Glutamatergic neuron (in vitro differentiated cells): ENCODE data around the gene CEP72. TPM values are rescaled to one million over a fixed set of nuclear protein-coding genes. Genes with fewer than 3 reads are reported as not detected.

Source experiments
- DNase-seq: peaks from one replicate; pipeline ENCODE4 v3.0.0; 2022
- H3K27ac Mint-ChIP-seq: one replicate; pipeline ENCODE4 v1.8.0; 2020; ENCODE audit warnings: mild to moderate bottlenecking, mixed read lengths, inconsistent platforms; ENCODE audit not compliant: unreplicated experiment
- H3K27me3 Mint-ChIP-seq: one replicate; pipeline ENCODE4 v1.8.0; 2020; ENCODE audit warnings: mild to moderate bottlenecking, moderate library complexity, mixed read lengths, inconsistent platforms; ENCODE audit not compliant: unreplicated experiment
- H3K36me3 Mint-ChIP-seq: one replicate; pipeline ENCODE4 v1.8.0; 2020; ENCODE audit warnings: mild to moderate bottlenecking, mixed read lengths, inconsistent platforms; ENCODE audit not compliant: unreplicated experiment
- H3K4me1 Mint-ChIP-seq: one replicate; pipeline ENCODE4 v1.8.0; 2020; ENCODE audit warnings: mild to moderate bottlenecking, low read depth, mixed read lengths, inconsistent platforms; ENCODE audit not compliant: unreplicated experiment
- H3K4me3 Mint-ChIP-seq: one replicate; pipeline ENCODE4 v1.8.0; 2020; ENCODE audit warnings: mild to moderate bottlenecking, mixed read lengths, inconsistent platforms; ENCODE audit not compliant: unreplicated experiment
- H3K9me3 Mint-ChIP-seq: one replicate; pipeline ENCODE4 v1.8.0; 2020; ENCODE audit warnings: mild to moderate bottlenecking, moderate library complexity, mixed read lengths, inconsistent platforms; ENCODE audit not compliant: unreplicated experiment
- CTCF ChIP-seq: fragments of 200-600 bp; sonication (generic); IDR thresholded peaks from one replicate; pipeline ENCODE4 v1.5.0; 2021; ENCODE audit not compliant: partially characterized antibody, unreplicated experiment
- total RNA-seq: library from RNA; stranded (reverse); fragmentation: NEBNext Ultra II Directional; extraction: Animal tissue kit (Norgen Biotek cat#: 25700); gene quantifications from one replicate; pipeline ENCODE4 v1.2.1, GENCODE V29; 2021; ENCODE audit not compliant: unreplicated experiment

Gene CEP72
- total RNA-seq, 1 donor from 2014 or later, result 43.9 TPM

GRCh38 chr5:590346-590745, 21.8 kb upstream of the CEP72 start:
- peaks cover 7% of the 10 kb centered on the region for H3K27me3 Mint-ChIP-seq
- H3K4me1 Mint-ChIP-seq, result peaks cover 7% of the 10 kb centered on the region
- H3K4me3 Mint-ChIP-seq, result no peak overlapping the region
- H3K9me3 Mint-ChIP-seq, result peaks cover 6% of the 10 kb centered on the region
- DNase-seq, result no peak
- peaks cover 11% of the 10 kb centered on the region for H3K36me3 Mint-ChIP-seq
- TF ChIP-seq CTCF, result no peak
- no peak overlapping the region for H3K27ac Mint-ChIP-seq

GRCh38 chr5:591746-592145, 20.4 kb upstream of the CEP72 start:
- Mint-ChIP-seq H3K27me3 (peaks cover 7% of the 10 kb centered on the region), H3K27ac (no peak overlapping the region), H3K36me3 (peaks cover 11% of the 10 kb centered on the region), H3K4me3 (no peak overlapping the region), H3K9me3 (peaks cover 6% of the 10 kb centered on the region), H3K4me1 (peaks cover 7% of the 10 kb centered on the region)
- no peak for DNase-seq
- TF ChIP-seq CTCF, result no peak

DNA sequence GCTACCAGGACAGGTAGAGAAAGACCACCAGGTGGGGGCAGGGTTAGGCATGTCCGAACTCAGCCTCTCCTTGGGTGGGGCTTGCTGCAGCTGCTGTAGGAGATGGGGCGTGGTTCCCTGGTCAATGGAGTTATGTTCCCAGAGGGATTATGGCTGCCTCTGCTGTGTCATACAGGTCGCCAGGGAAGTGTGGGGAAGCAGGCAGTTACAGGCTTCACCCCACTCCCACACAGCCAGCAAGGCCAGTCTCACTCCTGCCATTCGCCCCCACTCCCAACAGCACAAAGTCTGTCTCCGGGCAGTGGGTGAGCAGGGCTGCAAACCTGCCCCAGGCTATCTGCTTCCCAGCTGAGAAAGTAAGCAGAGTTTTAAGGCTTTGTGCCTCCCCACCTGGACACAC, 20.0 kb upstream of the CEP72 start:
- Mint-ChIP-seq H3K4me1 (peaks cover 7% of the 10 kb centered on the region), H3K9me3 (peaks cover 6% of the 10 kb centered on the region), H3K36me3 (peaks cover 11% of the 10 kb centered on the region), H3K4me3 (no peak overlapping the region), H3K27me3 (peaks cover 7% of the 10 kb centered on the region), H3K27ac (no peak overlapping the region)
- no peak for TF ChIP-seq CTCF
- no peak for DNase-seq

DNA sequence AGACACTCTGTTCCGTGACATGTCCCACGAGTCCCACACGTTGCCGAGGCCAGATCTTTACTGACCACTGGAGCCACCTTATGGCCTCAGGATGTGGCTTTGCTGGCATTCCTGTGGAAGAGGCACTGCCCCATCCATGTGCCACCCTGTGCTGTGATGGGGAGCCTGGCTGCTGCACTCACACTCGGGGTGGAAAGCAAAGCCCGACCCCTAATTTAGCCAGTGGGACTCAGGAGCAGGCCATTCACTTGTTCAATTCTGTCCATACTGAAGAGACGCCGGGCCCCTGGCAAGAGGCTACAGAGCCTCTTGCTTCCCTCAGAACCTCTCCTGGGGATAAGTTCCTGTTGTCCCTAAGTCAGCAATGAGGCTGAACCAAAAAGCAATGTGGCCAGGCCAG, 18.6 kb upstream of the CEP72 start:
- H3K4me3 Mint-ChIP-seq, result no peak overlapping the region
- peaks cover 6% of the 10 kb centered on the region for H3K9me3 Mint-ChIP-seq
- no peak overlapping the region for H3K27ac Mint-ChIP-seq
- DNase-seq, result no peak
- no peak for TF ChIP-seq CTCF
- H3K36me3 Mint-ChIP-seq, result peaks cover 11% of the 10 kb centered on the region
- peaks cover 7% of the 10 kb centered on the region for H3K4me1 Mint-ChIP-seq
- peaks cover 6% of the 10 kb centered on the region for H3K27me3 Mint-ChIP-seq

GRCh38 chr5:594226-594860, 17.8 kb upstream of the CEP72 start:
- Mint-ChIP-seq H3K4me1 (peaks cover 7% of the 10 kb centered on the region), H3K27me3 (peaks cover 6% of the 10 kb centered on the region), H3K36me3 (peaks cover 11% of the 10 kb centered on the region), H3K27ac (no peak overlapping the region), H3K9me3 (peaks cover 6% of the 10 kb centered on the region), H3K4me3 (no peak overlapping the region)
- TF ChIP-seq CTCF, result no peak
- no peak for DNase-seq
